NT2/D1 (cell line): ENCODE results near the gene GLIS1.
A peak's percentile ranks its signal among the peaks of the same experiment; 100 is the strongest.

Source experiments
- DNase-seq: peaks from one replicate; pipeline ENCODE4 v3.0.0-alpha.2; 2011; ENCODE audit warnings: low read depth, low spot score
- H3K27me3 ChIP-seq: 2 replicates; pipeline ENCODE4 v1.6.0; 2011; ENCODE audit warnings: mild to moderate bottlenecking; ENCODE audit not compliant: insufficient read length, insufficient read depth
- H3K36me3 ChIP-seq: 2 replicates; pipeline ENCODE4 v1.6.1; 2011; ENCODE audit warnings: mild to moderate bottlenecking, low read length, mixed read lengths; ENCODE audit not compliant: insufficient read depth, insufficient read length
- H3K4me1 ChIP-seq: 2 replicates; pipeline ENCODE4 v1.5.1; 2011; ENCODE audit not compliant: insufficient read depth, insufficient read length
- H3K4me3 ChIP-seq: 2 replicates; pipeline ENCODE4 v1.5.1; 2011; ENCODE audit warnings: low read depth; ENCODE audit not compliant: insufficient read length
- H3K9ac ChIP-seq: 2 replicates; pipeline ENCODE4 v1.6.0; 2011; ENCODE audit warnings: low read depth; ENCODE audit not compliant: insufficient read length
- H3K9me3 ChIP-seq: 2 replicates; pipeline ENCODE4 v1.5.1; 2011; ENCODE audit warnings: mild to moderate bottlenecking, low read length; ENCODE audit not compliant: insufficient read depth
- SUZ12 ChIP-seq: IDR thresholded peaks from 2 replicates; pipeline ENCODE4 v1.6.1; 2011; ENCODE audit not compliant: insufficient read length, insufficient read depth; ENCODE audit errors: extremely low read depth
- YY1 ChIP-seq: IDR thresholded peaks from 2 replicates; pipeline ENCODE4 v1.6.1; 2011; ENCODE audit not compliant: insufficient read length, insufficient read depth
- ZNF274 ChIP-seq: IDR thresholded peaks from 2 replicates; pipeline ENCODE4 v1.6.1; 2011; ENCODE audit warnings: mild to moderate bottlenecking, low read depth, low read length

Gene GLIS1

GRCh38 chr1:53617851-53618499 is 121.0 kb downstream of the GLIS1 start:
- TF ChIP-seq YY1: no peak
- TF ChIP-seq SUZ12: no peak
- no peak for TF ChIP-seq ZNF274
- Histone ChIP-seq H3K4me1 (no peaks in the 10 kb centered on the region), H3K27me3 (no peaks in the 10 kb centered on the region), H3K4me3 (no peak overlapping the region), H3K9me3 (no peaks in the 10 kb centered on the region), H3K36me3 (no peaks in the 10 kb centered on the region), H3K9ac (no peak overlapping the region)
- DNase-seq: no peak

DNA sequence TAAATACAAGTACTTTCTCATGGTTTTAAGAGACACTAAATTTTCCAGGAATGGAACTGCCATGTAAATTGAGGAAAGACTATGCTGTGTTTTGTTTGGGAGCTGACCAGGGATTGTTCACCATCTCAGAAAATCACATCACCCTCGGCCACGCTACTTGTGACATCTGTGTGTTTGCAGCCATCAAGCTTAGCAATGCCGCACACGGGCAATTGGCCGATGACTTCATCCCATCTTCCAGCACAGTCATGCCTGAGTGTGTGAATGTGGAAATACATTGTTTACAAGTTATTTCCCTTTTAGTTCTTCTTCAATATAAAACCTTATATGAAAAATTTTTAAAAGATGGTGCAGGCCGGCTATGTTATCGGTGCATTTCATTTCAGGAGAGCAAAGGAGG is 121.6 kb downstream of the GLIS1 start:
- TF ChIP-seq SUZ12 (no peak), YY1 (no peak)
- Histone ChIP-seq H3K27me3 (no peaks in the 10 kb centered on the region), H3K36me3 (no peaks in the 10 kb centered on the region), H3K4me1 (no peaks in the 10 kb centered on the region), H3K9ac (no peak overlapping the region), H3K9me3 (no peaks in the 10 kb centered on the region), H3K4me3 (no peak overlapping the region)
- no peak for DNase-seq

GRCh38 chr1:53616927-53617326 is 122.0 kb downstream of the GLIS1 start:
- DNase-seq: peak; percentile 38

GRCh38 chr1:53616511-53616910 is 122.5 kb downstream of the GLIS1 start:
- no peak for DNase-seq
- no peak overlapping the region for H3K9ac ChIP-seq
- no peaks in the 10 kb centered on the region for H3K36me3 ChIP-seq
- H3K9me3 ChIP-seq: peaks cover 4% of the 10 kb centered on the region
- TF ChIP-seq ZNF274: no peak
- no peak for TF ChIP-seq SUZ12
- TF ChIP-seq YY1: no peak
- no peak overlapping the region for H3K4me3 ChIP-seq
- H3K4me1 ChIP-seq: no peaks in the 10 kb centered on the region
- H3K27me3 ChIP-seq: no peaks in the 10 kb centered on the region

More at GRCh38 chr1:53616927-53617326, 122.0 kb downstream of the GLIS1 start:
- Histone ChIP-seq H3K27me3 (no peaks in the 10 kb centered on the region), H3K9me3 (peaks cover under 1% of the 10 kb centered on the region; the same call in 1 of the 2 replicates), H3K4me3 (no peak overlapping the region), H3K4me1 (no peaks in the 10 kb centered on the region), H3K36me3 (no peaks in the 10 kb centered on the region), H3K9ac (no peak overlapping the region)
- TF ChIP-seq SUZ12: no peak
- no peak for TF ChIP-seq YY1
- no peak for TF ChIP-seq ZNF274

GRCh38 chr1:53615101-53615500 is 123.9 kb downstream of the GLIS1 start:
- no peaks in the 10 kb centered on the region for H3K27me3 ChIP-seq
- no peak for DNase-seq
- H3K36me3 ChIP-seq: no peaks in the 10 kb centered on the region
- no peak overlapping the region for H3K9ac ChIP-seq
- H3K4me3 ChIP-seq: no peak overlapping the region
- no peaks in the 10 kb centered on the region for H3K4me1 ChIP-seq
- H3K9me3 ChIP-seq: peaks cover 18% of the 10 kb centered on the region
- TF ChIP-seq SUZ12: no peak
- no peak for TF ChIP-seq YY1
- TF ChIP-seq ZNF274: no peak

GRCh38 chr1:53614231-53615021 is 124.5 kb downstream of the GLIS1 start:
- DNase-seq: no peak
- Histone ChIP-seq H3K27me3 (no peaks in the 10 kb centered on the region), H3K36me3 (no peaks in the 10 kb centered on the region), H3K4me1 (no peaks in the 10 kb centered on the region), H3K9ac (no peak overlapping the region), H3K4me3 (no peak overlapping the region), H3K9me3 (peaks cover 25% of the 10 kb centered on the region)
- TF ChIP-seq ZNF274 (no peak), SUZ12 (no peak), YY1 (no peak)

GRCh38 chr1:53608676-53609075 is 130.3 kb downstream of the GLIS1 start:
- Histone ChIP-seq H3K4me1 (peaks cover 8% of the 10 kb centered on the region), H3K4me3 (no peak overlapping the region), H3K27me3 (peaks cover 9% of the 10 kb centered on the region), H3K9ac (no peak overlapping the region), H3K36me3 (no peaks in the 10 kb centered on the region), H3K9me3 (peaks cover 27% of the 10 kb centered on the region)
- no peak for DNase-seq
- TF ChIP-seq SUZ12 (no peak), YY1 (no peak), ZNF274 (no peak)
